ENCODE measurements around the gene PHF24. TPM values are rescaled to one million over a fixed set of nuclear protein-coding genes. Genes with fewer than 3 reads are reported as not detected.
A peak's percentile ranks its signal among the peaks of the same experiment; 100 is the strongest.

The PHF24 gene
- total RNA-seq, 2 experiments from 2014 or later = 0.23 to 0.30 TPM

DNA sequence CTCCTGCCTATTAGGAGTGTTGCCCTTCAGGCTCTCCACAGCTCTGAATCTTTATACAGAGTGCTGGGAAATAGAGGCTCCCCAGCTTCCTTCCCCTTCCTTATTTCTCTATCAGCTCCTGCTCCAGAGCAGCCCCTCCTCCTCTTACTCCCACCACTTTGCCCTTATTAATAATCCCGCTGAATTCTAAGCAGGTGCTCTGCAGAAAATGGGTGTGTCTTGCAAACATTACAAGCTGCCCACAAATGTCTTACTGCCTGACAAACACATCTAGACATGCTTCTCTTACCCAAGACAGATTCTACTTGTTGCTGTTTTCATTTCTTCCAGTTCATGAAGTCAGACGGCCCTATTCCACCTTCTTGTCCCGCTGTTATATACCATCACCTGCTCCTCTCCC lies 6.4 kb downstream of the PHF24 start:
- H3K9me3 Mint-ChIP-seq = no peaks in the 10 kb centered on the region
- H3K36me3 Mint-ChIP-seq = no peaks in the 10 kb centered on the region
- H3K4me1 Mint-ChIP-seq = peaks cover 24% of the 10 kb centered on the region
- no peak for DNase-seq
- no peak overlapping the region for H3K4me3 Mint-ChIP-seq
- peaks cover 71% of the 10 kb centered on the region for H3K27me3 Mint-ChIP-seq
- no peak overlapping the region for H3K27ac Mint-ChIP-seq

DNA sequence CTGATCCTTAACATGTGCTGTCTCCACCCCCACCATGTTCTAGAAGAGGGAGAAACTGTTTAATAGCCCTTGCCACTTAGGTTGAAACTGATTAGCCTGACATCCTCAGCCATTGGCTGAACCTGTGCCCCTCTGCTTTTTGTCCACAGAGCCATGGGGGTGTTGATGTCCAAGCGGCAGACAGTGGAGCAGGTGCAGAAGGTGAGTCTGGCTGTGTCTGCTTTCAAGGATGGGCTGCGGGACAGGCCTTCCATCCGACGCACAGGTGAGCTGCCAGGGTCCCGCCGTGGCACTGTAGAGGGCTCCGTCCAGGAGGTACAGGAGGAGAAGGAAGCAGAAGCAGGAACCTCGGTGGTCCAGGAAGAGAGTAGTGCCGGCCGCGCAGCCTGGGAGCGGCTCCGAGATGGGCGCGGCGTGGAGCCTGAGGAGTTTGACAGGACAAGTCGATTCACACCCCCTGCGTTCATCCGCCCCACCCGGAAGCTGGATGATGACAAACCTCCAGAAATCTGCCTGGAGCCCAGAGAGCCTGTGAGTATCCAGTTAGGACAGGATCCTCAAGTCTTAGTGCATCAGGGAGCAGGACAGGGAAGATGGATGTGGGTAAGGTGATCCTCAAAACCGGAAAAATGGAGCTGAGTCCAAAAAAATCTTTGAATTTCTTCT lies 13.2 kb downstream of the PHF24 start:
- H3K4me3 Mint-ChIP-seq = no peak overlapping the region
- no peak for DNase-seq
- no peaks in the 10 kb centered on the region for H3K36me3 Mint-ChIP-seq
- peaks cover 9% of the 10 kb centered on the region for H3K27me3 Mint-ChIP-seq
- H3K9me3 Mint-ChIP-seq = no peaks in the 10 kb centered on the region
- no peak overlapping the region for H3K27ac Mint-ChIP-seq
- H3K4me1 Mint-ChIP-seq = no peaks in the 10 kb centered on the region

DNA sequence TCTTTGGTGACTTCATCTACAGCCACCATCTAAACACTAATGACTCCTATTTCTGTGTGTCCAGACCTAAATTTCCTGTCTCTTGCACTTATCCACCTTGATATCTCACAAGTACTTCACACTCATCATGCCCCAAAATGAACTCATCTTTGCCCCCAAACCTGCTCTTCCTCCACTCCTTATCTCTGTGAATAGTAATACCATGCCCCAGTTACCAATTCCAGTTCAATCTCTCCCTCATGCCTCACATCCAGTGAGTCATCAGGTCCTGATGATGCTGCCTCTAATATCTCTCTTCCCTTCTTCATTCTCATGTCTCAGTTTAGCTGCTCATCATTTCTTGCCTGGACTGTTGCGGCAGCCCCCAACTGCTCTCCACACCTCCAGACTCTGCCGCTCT lies 16.6 kb downstream of the PHF24 start:
- H3K27me3 Mint-ChIP-seq = no peaks in the 10 kb centered on the region

DNA sequence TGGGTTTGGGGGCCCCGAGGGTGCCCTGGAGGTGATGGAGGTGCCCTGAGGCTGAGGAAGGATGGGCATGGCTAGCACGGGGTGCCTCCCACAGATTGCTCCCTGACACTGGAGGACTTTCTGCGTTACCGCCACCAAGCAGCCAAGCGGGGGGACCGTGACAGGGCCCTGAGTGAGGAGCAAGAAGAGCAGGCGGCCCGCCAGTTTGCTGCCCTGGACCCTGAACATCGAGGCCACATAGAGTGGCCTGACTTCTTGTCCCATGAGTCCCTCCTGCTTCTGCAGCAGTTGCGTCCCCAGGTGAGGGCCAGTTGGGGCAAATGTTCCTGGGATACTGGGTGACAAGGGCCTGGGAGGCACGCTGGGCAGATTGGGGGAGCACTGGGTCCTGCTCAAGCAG lies 18.4 kb downstream of the PHF24 start:
- no peak overlapping the region for H3K27ac Mint-ChIP-seq
- H3K4me1 Mint-ChIP-seq = no peaks in the 10 kb centered on the region

More for the DNA sequence above, 16.6 kb downstream of the PHF24 start:
- no peaks in the 10 kb centered on the region for H3K4me1 Mint-ChIP-seq
- no peak for DNase-seq
- no peak overlapping the region for H3K4me3 Mint-ChIP-seq
- no peaks in the 10 kb centered on the region for H3K9me3 Mint-ChIP-seq
- H3K36me3 Mint-ChIP-seq = no peaks in the 10 kb centered on the region
- H3K27ac Mint-ChIP-seq = no peak overlapping the region

DNA sequence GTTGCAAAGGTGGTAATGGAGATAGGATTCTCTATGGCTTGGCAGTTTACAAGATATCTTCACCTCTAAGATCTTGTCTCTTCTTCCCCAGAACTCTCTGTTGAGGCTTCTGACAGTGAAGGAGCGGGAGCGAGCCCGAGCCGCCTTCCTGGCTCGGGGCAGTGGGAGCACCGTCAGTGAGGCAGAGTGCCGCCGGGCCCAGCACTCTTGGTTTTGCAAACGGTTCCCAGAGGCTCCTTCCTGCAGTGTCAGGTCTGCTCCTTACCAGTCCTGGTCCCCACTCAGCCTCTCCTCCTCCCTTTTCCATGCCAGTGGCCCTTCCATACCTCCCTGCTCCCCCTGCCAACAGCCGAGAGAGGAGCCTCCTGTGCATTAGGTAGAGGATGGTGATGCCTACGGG lies 18.9 kb downstream of the PHF24 start:
- no peaks in the 10 kb centered on the region for H3K9me3 Mint-ChIP-seq
- H3K27me3 Mint-ChIP-seq = no peaks in the 10 kb centered on the region
- no peak for DNase-seq
- no peak overlapping the region for H3K27ac Mint-ChIP-seq
- no peaks in the 10 kb centered on the region for H3K36me3 Mint-ChIP-seq
- H3K4me3 Mint-ChIP-seq = no peak overlapping the region
- no peaks in the 10 kb centered on the region for H3K4me1 Mint-ChIP-seq

More for the DNA sequence above, 18.4 kb downstream of the PHF24 start:
- no peak for DNase-seq
- H3K36me3 Mint-ChIP-seq = no peaks in the 10 kb centered on the region
- no peaks in the 10 kb centered on the region for H3K27me3 Mint-ChIP-seq
- no peaks in the 10 kb centered on the region for H3K9me3 Mint-ChIP-seq
- no peak overlapping the region for H3K4me3 Mint-ChIP-seq

DNA sequence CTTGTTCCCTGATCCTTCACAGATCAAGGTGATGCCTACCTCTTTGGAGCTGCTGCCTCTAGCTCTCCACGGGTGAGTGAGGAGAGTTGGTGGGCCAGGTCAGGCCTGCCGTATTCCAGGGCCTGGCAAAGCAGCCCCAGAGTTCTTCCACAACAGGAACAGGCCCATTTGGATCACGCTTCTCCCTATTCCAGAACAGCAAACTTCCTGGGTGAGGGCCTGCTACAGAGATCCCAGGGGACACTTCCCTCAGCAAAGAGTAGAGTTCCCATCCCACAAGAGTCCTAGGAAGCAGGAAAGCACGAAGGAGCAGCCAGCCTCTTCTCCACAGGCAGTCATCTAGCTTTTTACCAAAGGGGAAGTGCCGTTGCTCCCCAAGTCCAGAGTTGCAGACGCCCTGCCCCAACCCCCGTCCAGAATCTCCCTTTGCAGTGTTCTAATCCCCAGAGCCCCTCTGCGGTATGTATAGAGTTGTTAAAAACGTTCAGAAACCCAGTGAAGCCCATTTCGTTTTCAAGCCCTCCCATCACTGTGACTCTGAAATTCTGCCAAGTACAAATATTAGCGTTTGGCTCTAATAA lies 22.2 kb downstream of the PHF24 start:
- Mint-ChIP-seq H3K9me3 (no peaks in the 10 kb centered on the region), H3K4me3 (no peak overlapping the region), H3K36me3 (no peaks in the 10 kb centered on the region), H3K27ac (no peak overlapping the region), H3K27me3 (no peaks in the 10 kb centered on the region), H3K4me1 (peaks cover 26% of the 10 kb centered on the region)
- no peak for DNase-seq

DNA sequence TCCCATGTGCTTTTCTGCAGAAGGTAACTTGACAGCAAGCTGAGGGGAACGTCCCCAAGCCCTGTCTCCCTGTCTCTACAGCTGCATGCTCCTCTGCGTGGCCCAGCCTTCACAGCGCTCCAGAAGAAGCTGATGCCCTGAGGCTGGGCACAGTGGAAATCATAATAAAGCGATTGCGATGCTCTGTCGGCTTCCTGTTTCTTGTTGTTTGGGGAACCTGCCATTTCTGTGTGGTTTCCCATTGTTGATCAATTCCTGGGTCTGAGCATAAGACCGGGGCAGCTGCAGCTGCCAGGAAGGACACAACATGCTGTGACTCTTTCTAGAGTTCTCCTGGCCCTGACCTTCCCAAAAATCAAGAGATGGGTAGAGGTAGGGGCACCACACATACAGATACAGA lies 24.3 kb downstream of the PHF24 start:
- no peak for DNase-seq
- no peak overlapping the region for H3K27ac Mint-ChIP-seq

DNA sequence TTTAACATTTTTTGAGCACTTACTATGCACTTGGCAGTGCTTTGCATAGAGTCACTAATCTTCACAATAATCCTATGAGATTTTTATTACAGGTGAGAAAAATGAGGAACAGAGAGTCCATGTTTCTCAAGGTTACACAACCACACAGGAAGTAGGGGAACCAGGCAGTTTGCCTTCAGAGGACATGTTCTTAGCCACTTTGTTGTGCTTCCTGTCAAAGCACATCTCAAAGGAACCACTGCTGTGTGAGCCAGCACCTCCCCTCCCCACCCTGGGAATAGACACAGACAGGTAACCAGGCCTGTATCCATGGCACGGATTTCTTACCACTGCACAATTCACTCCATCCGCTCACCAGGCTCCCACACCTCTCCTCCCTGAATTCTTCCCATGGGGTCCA lies 25.1 kb downstream of the PHF24 start:
- no peak for DNase-seq
- Mint-ChIP-seq H3K9me3 (no peaks in the 10 kb centered on the region), H3K27me3 (no peaks in the 10 kb centered on the region), H3K4me3 (no peak overlapping the region), H3K36me3 (no peaks in the 10 kb centered on the region), H3K27ac (peak overlapping the region; percentile 53), H3K4me1 (peaks cover 51% of the 10 kb centered on the region)

More for the DNA sequence above, 24.3 kb downstream of the PHF24 start:
- Mint-ChIP-seq H3K9me3 (no peaks in the 10 kb centered on the region), H3K4me3 (no peak overlapping the region), H3K36me3 (no peaks in the 10 kb centered on the region), H3K4me1 (peaks cover 45% of the 10 kb centered on the region), H3K27me3 (no peaks in the 10 kb centered on the region)

DNA sequence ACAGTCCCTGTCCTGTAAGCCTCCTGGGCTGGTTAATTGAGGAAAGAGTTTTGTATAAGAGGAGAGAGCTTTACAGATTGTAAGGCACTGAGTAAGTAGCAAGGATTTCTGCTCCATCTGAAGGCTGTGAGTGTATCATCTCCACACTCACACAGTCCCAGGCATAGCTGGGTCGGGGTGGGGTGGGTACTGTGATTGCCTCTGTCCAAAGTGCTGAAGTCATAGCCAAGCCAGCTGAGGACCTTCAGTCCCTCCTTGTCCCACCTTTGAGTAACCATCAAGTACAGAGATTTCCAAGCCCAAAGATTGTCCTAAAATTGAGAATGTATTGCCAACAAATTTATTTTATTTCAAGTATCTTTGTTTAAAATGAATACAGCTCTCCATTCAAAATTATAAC lies 26.0 kb downstream of the PHF24 start:
- Mint-ChIP-seq H3K4me1 (peaks cover 56% of the 10 kb centered on the region), H3K4me3 (no peak overlapping the region)

DNA sequence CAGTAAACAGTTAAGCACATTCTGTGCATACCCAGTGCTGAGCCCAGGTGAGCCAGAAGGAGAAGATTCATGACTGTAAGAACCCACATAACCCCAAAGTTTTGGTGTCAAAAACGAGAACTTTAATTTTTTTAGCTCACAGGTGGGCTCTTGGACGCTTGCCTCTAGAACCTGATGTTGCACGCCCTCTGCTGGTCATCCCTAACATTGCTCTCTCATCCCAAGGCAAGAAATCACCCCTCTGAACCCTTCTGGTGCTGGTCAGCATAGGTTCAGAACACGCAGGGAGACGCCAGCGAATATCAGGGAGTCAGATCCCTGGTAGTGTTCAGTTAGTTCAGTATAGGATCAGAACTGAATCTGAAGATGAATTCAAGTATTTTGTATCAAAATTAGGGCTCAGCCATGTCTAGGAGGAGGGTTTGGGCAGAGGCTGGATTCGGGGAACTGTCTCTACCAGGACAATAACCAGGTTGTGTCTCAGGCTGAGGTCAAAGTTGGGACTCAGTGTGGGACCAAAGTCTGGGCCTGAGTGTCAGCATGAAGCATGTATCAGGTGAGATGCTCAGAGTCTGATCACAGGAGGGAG lies 27.3 kb downstream of the PHF24 start:
- peaks cover 60% of the 10 kb centered on the region for H3K4me1 Mint-ChIP-seq
- H3K27me3 Mint-ChIP-seq = no peaks in the 10 kb centered on the region
- no peak overlapping the region for H3K4me3 Mint-ChIP-seq
- H3K36me3 Mint-ChIP-seq = no peaks in the 10 kb centered on the region
- H3K9me3 Mint-ChIP-seq = no peaks in the 10 kb centered on the region
- peak; percentile 59 for DNase-seq
- H3K27ac Mint-ChIP-seq = peak overlapping the region; percentile 56

More for the DNA sequence above, 26.0 kb downstream of the PHF24 start:
- Mint-ChIP-seq H3K27ac (no peak overlapping the region), H3K27me3 (no peaks in the 10 kb centered on the region), H3K36me3 (no peaks in the 10 kb centered on the region), H3K9me3 (no peaks in the 10 kb centered on the region)
- no peak for DNase-seq

DNA sequence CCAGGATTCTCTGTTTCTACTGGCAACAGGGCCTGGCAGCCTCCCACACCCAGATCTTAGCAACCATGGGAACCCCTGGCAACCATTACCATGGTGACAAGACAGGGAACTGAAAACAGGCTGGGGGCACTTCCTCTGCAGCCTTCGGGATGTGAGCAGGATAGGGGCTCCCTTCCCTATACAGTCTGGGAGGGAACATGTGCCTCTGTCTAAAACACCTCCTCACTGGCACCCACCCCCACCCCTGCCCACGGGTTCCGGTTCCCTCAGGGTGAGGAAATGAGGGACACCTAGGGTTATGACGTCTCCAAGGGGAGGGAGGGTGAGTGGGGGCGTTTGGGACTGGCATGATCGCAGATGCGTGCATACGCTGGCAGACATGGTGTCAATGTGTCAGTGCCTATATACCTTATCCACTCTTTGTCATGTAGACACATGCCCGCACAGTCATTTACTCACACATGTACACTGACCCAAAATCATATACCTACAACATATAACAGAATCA lies 28.5 kb downstream of the PHF24 start:
- Mint-ChIP-seq H3K4me3 (no peak overlapping the region), H3K4me1 (peaks cover 67% of the 10 kb centered on the region), H3K27ac (peak overlapping the region; percentile 65), H3K27me3 (no peaks in the 10 kb centered on the region), H3K36me3 (peaks cover 5% of the 10 kb centered on the region), H3K9me3 (no peaks in the 10 kb centered on the region)
- peak; percentile 61 for DNase-seq

DNA sequence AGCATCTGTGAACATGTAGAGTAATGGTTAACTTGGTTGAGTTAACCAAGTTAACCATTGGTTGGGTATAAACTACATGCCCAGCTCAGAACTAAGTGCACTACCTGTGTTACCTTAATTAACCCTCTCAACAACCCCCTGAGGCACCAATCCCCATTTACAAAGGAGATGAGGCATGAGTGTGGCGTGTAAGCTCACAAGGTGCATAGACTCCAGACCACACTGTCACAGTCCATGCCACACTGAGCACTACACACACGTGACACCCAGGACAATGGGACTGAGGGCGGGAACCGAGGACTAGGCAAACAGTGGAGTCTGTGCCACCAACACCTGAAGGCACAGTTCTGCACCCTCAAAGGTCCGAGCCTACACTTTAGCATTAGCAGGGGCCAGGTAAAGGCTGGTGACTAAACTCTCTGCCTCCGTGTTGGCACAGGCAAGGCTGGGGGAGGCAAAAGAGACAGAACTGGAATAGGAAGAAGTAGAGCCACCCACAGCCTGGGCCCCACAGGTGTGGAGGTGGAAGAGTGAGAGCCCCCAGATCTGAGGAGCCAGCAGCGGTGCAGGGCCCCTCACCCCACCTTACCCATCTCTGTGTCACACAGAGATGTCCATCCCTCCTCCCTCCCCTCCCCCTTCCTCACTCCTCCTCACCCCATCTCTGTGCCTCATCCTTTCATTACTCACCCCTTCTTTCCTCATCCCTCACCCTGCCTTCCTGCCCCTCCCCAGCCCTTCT lies 29.2 kb downstream of the PHF24 start:
- H3K36me3 Mint-ChIP-seq = peaks cover 5% of the 10 kb centered on the region
- H3K4me1 Mint-ChIP-seq = peaks cover 72% of the 10 kb centered on the region
- H3K4me3 Mint-ChIP-seq = no peak overlapping the region
- H3K27ac Mint-ChIP-seq = peak overlapping the region; percentile 39
- no peaks in the 10 kb centered on the region for H3K27me3 Mint-ChIP-seq
- H3K9me3 Mint-ChIP-seq = no peaks in the 10 kb centered on the region
- peak; percentile 16 for DNase-seq

DNA sequence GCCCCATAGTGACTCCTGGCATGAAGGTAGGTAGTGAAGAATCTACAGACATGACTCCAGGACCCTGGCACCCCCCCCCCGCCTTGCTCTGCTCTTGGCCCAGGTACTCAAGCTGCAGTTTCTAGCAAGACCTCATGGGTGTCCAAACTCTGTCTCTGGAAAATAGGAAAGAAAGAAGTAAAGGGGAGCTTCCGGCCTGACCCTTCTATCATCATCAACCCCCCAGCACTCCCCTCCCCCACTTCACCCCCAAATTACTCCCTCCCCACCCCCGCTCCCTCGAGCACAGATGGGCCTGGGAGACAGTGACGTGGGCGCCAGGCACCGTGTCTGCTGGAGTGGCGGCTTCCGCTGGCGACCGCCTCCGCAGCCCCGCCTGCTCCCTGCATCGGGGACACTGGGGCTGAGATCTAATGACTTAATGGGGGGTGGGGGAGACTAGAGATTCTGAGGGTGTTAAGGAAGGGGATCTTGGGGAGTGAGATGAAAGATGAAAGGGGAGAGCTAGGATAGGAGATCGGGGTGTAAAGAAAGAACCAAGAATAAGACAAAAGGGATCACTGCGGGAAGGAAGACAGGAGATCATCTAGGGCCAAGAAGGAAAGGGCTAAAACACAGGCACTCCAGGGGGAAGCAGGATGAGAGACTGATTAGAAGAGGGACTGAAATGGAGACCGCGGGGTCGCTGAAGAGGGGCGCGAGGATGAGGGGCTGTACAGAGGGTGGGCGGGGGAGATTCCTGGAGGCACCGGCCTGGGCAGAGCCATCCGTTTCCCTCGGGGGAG lies 30.3 kb downstream of the PHF24 start:
- no peaks in the 10 kb centered on the region for H3K9me3 Mint-ChIP-seq
- H3K4me3 Mint-ChIP-seq = peak overlapping the region; percentile 80

More for the DNA sequence above, 30.3 kb downstream of the PHF24 start:
- Mint-ChIP-seq H3K27me3 (no peaks in the 10 kb centered on the region), H3K36me3 (peaks cover 9% of the 10 kb centered on the region), H3K4me1 (peaks cover 70% of the 10 kb centered on the region), H3K27ac (peak overlapping the region; percentile 90)
- DNase-seq = peak; percentile 70
